Daoy (cell line): ENCODE measurements around the gene OLFML2A. TPM values are rescaled to one million over a fixed set of nuclear protein-coding genes. Genes with fewer than 3 reads are reported as not detected.
A peak's percentile ranks its signal among the peaks of the same experiment; 100 is the strongest.

Experiments used
- DNase-seq: peaks from one replicate; pipeline ENCODE4 v3.0.0-alpha.2; 2015; ENCODE audit warnings: low read depth
- total RNA-seq: library from RNA; depleted of rRNA; stranded (reverse); fragments of >200 nt; shearing (Covaris generic); gene quantifications from 2 replicates; pipeline ENCODE4 v1.2.3, GENCODE V29; 2014

OLFML2A gene
- total RNA-seq, 1 experiment from 2014 or later, result 5.7 TPM

- no peak for DNase-seq
Measured at GRCh38 chr9:124797343-124798103, 20.6 kb downstream of the OLFML2A start.

GRCh38 chr9:124799274-124800006 is 22.5 kb downstream of the OLFML2A start:
- DNase-seq, result no peak

GRCh38 chr9:124800306-124801259 is 23.6 kb downstream of the OLFML2A start:
- no peak for DNase-seq

GRCh38 chr9:124801356-124801755 is 24.4 kb downstream of the OLFML2A start:
- no peak for DNase-seq

- DNase-seq, result no peak
Measured at GRCh38 chr9:124802426-124802825, 25.5 kb downstream of the OLFML2A start.

GRCh38 chr9:124803911-124804310 is 27.0 kb downstream of the OLFML2A start:
- no peak for DNase-seq

GRCh38 chr9:124805186-124805585 is 28.3 kb downstream of the OLFML2A start:
- DNase-seq, result no peak

GRCh38 chr9:124808246-124808956 is 31.5 kb downstream of the OLFML2A start:
- DNase-seq, result no peak

- no peak for DNase-seq
Measured at GRCh38 chr9:124809211-124809610, 32.3 kb downstream of the OLFML2A start.

GRCh38 chr9:124809741-124810500 is 33.0 kb downstream of the OLFML2A start:
- no peak for DNase-seq

GRCh38 chr9:124810663-124811355 is 33.9 kb downstream of the OLFML2A start:
- peak; percentile 96 for DNase-seq

GRCh38 chr9:124812441-124812876 is 35.5 kb downstream of the OLFML2A start:
- DNase-seq, result peak; percentile 100

- peak; percentile 44 for DNase-seq
Measured at GRCh38 chr9:124813041-124813440, 36.1 kb downstream of the OLFML2A start.

- DNase-seq, result peak; percentile 51
Measured at GRCh38 chr9:124813501-124814163, 36.7 kb downstream of the OLFML2A start.

- no peak for DNase-seq
Measured at GRCh38 chr9:124814164-124814535, 37.2 kb downstream of the OLFML2A start.

GRCh38 chr9:124815601-124816000 is 38.7 kb downstream of the OLFML2A start:
- no peak for DNase-seq

GRCh38 chr9:124818431-124819281 is 41.7 kb downstream of the OLFML2A start:
- peak; percentile 89 for DNase-seq
